Measurements from ENCODE around the gene CHD9.

DNA sequence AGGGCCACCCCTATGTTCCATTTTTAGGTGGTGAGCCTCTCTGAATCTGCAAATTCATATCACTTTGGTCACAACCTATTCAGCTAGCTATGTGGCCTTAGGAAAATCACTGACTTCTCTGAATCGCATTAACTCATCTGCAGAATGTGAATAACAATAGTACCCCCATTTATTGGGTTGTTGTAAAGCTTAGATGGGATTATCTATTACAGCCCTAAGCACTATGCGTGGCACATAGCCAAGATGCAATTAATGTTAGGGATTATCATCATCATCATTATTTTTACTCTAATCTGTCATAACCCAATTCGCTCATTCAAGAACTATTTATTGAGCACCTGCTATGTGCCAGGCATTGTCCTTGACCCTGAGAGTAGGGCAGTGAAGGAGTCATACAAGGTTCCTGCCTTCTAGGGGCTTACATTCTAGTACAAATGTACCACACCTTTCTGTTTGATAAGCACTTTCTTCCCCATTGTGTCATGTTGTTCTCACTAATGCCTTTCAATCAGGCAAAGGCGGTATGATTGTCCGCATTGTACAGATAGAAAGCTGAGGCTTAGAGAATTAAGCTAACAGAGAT lies 38.5 kb downstream of the CHD9 start:
- no peak for TF ChIP-seq POLR2A (IDR thresholded peaks at IDR 0.05)
- TF ChIP-seq, protein P1, sequence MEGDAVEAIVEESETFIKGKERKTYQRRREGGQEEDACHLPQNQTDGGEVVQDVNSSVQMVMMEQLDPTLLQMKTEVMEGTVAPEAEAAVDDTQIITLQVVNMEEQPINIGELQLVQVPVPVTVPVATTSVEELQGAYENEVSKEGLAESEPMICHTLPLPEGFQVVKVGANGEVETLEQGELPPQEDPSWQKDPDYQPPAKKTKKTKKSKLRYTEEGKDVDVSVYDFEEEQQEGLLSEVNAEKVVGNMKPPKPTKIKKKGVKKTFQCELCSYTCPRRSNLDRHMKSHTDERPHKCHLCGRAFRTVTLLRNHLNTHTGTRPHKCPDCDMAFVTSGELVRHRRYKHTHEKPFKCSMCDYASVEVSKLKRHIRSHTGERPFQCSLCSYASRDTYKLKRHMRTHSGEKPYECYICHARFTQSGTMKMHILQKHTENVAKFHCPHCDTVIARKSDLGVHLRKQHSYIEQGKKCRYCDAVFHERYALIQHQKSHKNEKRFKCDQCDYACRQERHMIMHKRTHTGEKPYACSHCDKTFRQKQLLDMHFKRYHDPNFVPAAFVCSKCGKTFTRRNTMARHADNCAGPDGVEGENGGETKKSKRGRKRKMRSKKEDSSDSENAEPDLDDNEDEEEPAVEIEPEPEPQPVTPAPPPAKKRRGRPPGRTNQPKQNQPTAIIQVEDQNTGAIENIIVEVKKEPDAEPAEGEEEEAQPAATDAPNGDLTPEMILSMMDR (IDR thresholded peaks at IDR 0.05): no peak
